HFFc6 (cell line): Measurements from ENCODE around the gene CARF. TPM values are rescaled to one million over a fixed set of nuclear protein-coding genes. Genes with fewer than 3 reads are reported as not detected.

Source experiments
- DNase-seq: peaks from one replicate; pipeline ENCODE4 v3.0.0-alpha.2; 2018
- H3K27ac Mint-ChIP-seq: 2 replicates; pipeline ENCODE4 v1.8.0; 2020; ENCODE audit warnings: mild to moderate bottlenecking, mixed read lengths
- H3K27me3 Mint-ChIP-seq: 2 replicates; pipeline ENCODE4 v1.8.0; 2021; ENCODE audit warnings: mild to moderate bottlenecking, moderate library complexity, mixed read lengths; ENCODE audit not compliant: insufficient read depth
- H3K36me3 Mint-ChIP-seq: 2 replicates; pipeline ENCODE4 v1.8.0; 2021; ENCODE audit warnings: low read depth, mixed read lengths
- H3K4me1 Mint-ChIP-seq: 2 replicates; pipeline ENCODE4 v1.8.0; 2020; ENCODE audit warnings: low read depth, mixed read lengths
- H3K4me3 Mint-ChIP-seq: 2 replicates; pipeline ENCODE4 v1.8.0; 2020; ENCODE audit warnings: mild to moderate bottlenecking, moderate library complexity, mixed read lengths
- H3K9me3 Mint-ChIP-seq: 2 replicates; pipeline ENCODE4 v1.8.0; 2020; ENCODE audit warnings: mild to moderate bottlenecking, mixed read lengths
- CTCF ChIP-seq: fragments of 200-600 bp; sonication (generic); IDR thresholded peaks from 2 replicates; pipeline ENCODE4 v1.5.0; 2021; ENCODE audit warnings: antibody characterized with exemption, mild to moderate bottlenecking
- total RNA-seq, 6 experiments: library from RNA; stranded (reverse); fragmentation: NEBNext Ultra II Directional; extraction: Animal tissue kit (Norgen Biotek cat#: 25700); gene quantifications; 2 replicates in 1 of 6; 3 replicates in 5 of 6; pipeline ENCODE4 v1.2.3, GENCODE V29; 2021

CARF gene
- total RNA-seq, 6 experiments from 2014 or later, result 2.2 to 5.7 (median 4.2) TPM

- no peak overlapping the region for H3K4me3 Mint-ChIP-seq
- no peaks in the 10 kb centered on the region for H3K9me3 Mint-ChIP-seq
- DNase-seq, result no peak
- H3K27me3 Mint-ChIP-seq, result no peaks in the 10 kb centered on the region
- peak overlapping the region; percentile 88; the same call in 1 of the 2 replicates for H3K27ac Mint-ChIP-seq
- no peak for TF ChIP-seq CTCF
- H3K4me1 Mint-ChIP-seq, result peaks cover 37% of the 10 kb centered on the region
- peaks cover 9% of the 10 kb centered on the region for H3K36me3 Mint-ChIP-seq
Observed at GRCh38 chr2:202933958-202934357, 21.9 kb downstream of the CARF start.

- Mint-ChIP-seq H3K36me3 (peaks cover 7% of the 10 kb centered on the region), H3K9me3 (no peaks in the 10 kb centered on the region), H3K27ac (no peak overlapping the region), H3K4me3 (no peak overlapping the region), H3K27me3 (no peaks in the 10 kb centered on the region), H3K4me1 (peaks cover 37% of the 10 kb centered on the region)
- no peak for TF ChIP-seq CTCF
- DNase-seq, result no peak
Observed at GRCh38 chr2:202934456-202934855, 22.4 kb downstream of the CARF start.

GRCh38 chr2:202938960-202939359, 26.9 kb downstream of the CARF start:
- TF ChIP-seq CTCF, result no peak
- Mint-ChIP-seq H3K4me3 (no peak overlapping the region), H3K36me3 (peaks cover 5% of the 10 kb centered on the region; the same call in 1 of the 2 replicates), H3K27ac (no peak overlapping the region), H3K27me3 (no peaks in the 10 kb centered on the region), H3K4me1 (peaks cover 17% of the 10 kb centered on the region), H3K9me3 (no peaks in the 10 kb centered on the region)
- no peak for DNase-seq

- no peaks in the 10 kb centered on the region for H3K27me3 Mint-ChIP-seq
- peaks cover 21% of the 10 kb centered on the region for H3K36me3 Mint-ChIP-seq
- peak; percentile 65 for DNase-seq
- peak overlapping the region; percentile 72 for H3K27ac Mint-ChIP-seq
- peaks cover 11% of the 10 kb centered on the region; the same call in 1 of the 2 replicates for H3K9me3 Mint-ChIP-seq
- H3K4me3 Mint-ChIP-seq, result no peak overlapping the region
- peaks cover 31% of the 10 kb centered on the region for H3K4me1 Mint-ChIP-seq
- no peak for TF ChIP-seq CTCF
Observed at GRCh38 chr2:202941771-202942170, 29.7 kb downstream of the CARF start.

GRCh38 chr2:202944408-202944807, 32.3 kb downstream of the CARF start:
- peaks cover 11% of the 10 kb centered on the region; the same call in 1 of the 2 replicates for H3K9me3 Mint-ChIP-seq
- peaks cover 35% of the 10 kb centered on the region for H3K36me3 Mint-ChIP-seq
- peaks cover 31% of the 10 kb centered on the region for H3K4me1 Mint-ChIP-seq
- H3K4me3 Mint-ChIP-seq, result peak overlapping the region; percentile 53
- peak overlapping the region; percentile 42 for H3K27ac Mint-ChIP-seq
- no peak for TF ChIP-seq CTCF
- H3K27me3 Mint-ChIP-seq, result peaks cover 2% of the 10 kb centered on the region; the same call in 1 of the 2 replicates
- DNase-seq, result peak; percentile 49
